WERI-Rb-1 (cell line): ENCODE data around the gene IDE.

Experiments
- DNase-seq: peaks from one replicate; pipeline ENCODE4 v3.0.0-alpha.2; 2020
- H3K27ac ChIP-seq: fragments of 250-450 bp; sonication (Bioruptor Pico); 2 replicates; pipeline ENCODE4 v1.5.1; 2020; ENCODE audit warnings: mild to moderate bottlenecking, moderate library complexity
- H3K27me3 ChIP-seq: fragments of 250-450 bp; sonication (Bioruptor Pico); 2 replicates; pipeline ENCODE4 v1.5.1; 2021; ENCODE audit warnings: mild to moderate bottlenecking, low read depth, moderate library complexity; ENCODE audit not compliant: insufficient read depth, severe bottlenecking
- H3K36me3 ChIP-seq: fragments of 250-450 bp; sonication (Bioruptor Pico); 2 replicates; pipeline ENCODE4 v1.5.1; 2020; ENCODE audit warnings: mild to moderate bottlenecking, moderate library complexity
- H3K4me3 ChIP-seq: 2 replicates; pipeline ENCODE4 v1.5.1; 2011; ENCODE audit warnings: low read depth, mild to moderate bottlenecking, control low read depth, low read length
- H3K9me3 ChIP-seq: fragments of 250-450 bp; sonication (Bioruptor Pico); 2 replicates; pipeline ENCODE4 v1.5.1; 2021; ENCODE audit warnings: mild to moderate bottlenecking, moderate library complexity; ENCODE audit not compliant: severe bottlenecking
- TF ChIP-seq, protein P1 (sequence below): IDR thresholded peaks from 2 replicates; pipeline ENCODE4 v1.5.1; 2011; ENCODE audit warnings: low read depth, mild to moderate bottlenecking, control low read depth, inconsistent platforms, low read length

Gene IDE

DNA sequence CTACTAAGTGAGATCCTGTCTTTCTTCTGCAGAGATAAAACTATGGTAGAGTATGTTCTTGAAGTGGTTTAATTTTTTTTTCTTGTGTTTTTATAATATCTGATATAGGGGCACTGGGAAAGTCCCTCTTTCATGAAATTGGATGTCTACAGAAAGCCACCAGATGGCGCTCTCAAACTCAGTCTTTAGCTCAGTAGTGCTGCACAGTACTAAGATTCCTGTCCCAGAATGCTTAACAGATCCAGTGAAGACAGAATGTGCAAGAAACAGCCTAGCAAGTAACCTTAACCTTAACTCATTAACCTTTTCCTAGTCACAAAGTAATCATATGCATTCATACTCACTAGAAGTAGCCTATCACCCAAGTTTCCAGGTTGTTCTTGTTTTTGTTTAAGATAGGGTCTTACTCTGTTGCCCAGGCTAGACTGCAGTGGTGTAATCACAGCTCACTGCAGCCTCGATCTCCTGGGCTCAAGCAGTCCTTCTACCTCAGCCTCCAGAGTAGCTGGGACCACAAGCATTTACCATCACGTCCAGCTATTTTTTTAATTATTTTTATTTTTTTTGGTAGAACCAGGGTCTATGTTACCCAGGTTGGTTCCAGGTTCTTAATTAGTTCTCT lies 56.7 kb downstream of the IDE start:
- Histone ChIP-seq H3K9me3 (no peaks in the 10 kb centered on the region), H3K27me3 (no peaks in the 10 kb centered on the region), H3K36me3 (peaks cover 7% of the 10 kb centered on the region; the same call in 1 of the 2 replicates), H3K27ac (no peak overlapping the region), H3K4me3 (no peak overlapping the region)
- TF ChIP-seq, protein P1, sequence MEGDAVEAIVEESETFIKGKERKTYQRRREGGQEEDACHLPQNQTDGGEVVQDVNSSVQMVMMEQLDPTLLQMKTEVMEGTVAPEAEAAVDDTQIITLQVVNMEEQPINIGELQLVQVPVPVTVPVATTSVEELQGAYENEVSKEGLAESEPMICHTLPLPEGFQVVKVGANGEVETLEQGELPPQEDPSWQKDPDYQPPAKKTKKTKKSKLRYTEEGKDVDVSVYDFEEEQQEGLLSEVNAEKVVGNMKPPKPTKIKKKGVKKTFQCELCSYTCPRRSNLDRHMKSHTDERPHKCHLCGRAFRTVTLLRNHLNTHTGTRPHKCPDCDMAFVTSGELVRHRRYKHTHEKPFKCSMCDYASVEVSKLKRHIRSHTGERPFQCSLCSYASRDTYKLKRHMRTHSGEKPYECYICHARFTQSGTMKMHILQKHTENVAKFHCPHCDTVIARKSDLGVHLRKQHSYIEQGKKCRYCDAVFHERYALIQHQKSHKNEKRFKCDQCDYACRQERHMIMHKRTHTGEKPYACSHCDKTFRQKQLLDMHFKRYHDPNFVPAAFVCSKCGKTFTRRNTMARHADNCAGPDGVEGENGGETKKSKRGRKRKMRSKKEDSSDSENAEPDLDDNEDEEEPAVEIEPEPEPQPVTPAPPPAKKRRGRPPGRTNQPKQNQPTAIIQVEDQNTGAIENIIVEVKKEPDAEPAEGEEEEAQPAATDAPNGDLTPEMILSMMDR = peak; percentile 65
- peak; percentile 63 for DNase-seq

DNA sequence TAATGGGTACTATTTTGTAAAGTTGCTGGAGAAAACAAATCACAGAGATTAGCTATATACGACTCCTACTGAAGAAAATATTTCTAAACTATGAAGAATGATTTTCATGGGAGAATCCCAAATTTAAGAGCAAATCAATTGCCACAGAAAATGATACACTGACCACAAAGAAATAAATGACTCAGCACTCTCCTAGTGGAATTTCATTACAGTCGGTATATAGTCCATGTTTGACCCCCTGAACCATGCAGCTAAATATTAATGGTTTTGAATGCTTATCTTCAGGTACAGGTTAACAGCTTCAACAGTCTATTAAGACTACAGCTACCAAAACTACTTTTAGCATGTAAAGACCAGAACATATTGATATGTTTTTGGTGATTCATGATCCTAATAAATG lies 65.0 kb downstream of the IDE start:
- Histone ChIP-seq H3K27ac (no peak overlapping the region), H3K36me3 (peaks cover 45% of the 10 kb centered on the region), H3K27me3 (no peaks in the 10 kb centered on the region), H3K4me3 (no peak overlapping the region), H3K9me3 (no peaks in the 10 kb centered on the region)
- no peak for DNase-seq
- TF ChIP-seq, protein P1 = no peak

DNA sequence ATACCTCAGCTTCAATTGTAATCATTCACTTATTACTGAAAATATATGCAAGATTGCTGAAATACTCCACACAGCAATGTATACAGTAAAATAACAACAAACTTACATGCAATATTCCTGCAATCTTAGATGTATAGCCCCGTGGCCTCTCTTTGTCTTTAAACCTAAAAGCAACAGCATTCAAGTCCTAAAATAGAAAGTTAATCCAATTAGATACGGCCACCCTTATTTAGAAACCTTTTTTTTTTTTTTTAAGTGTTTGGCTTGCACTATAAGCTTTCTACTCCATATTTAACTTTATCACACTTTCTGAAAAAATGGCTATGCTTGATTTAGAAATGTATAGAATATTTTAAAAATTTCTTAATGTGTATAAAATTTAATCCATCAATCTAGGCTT lies 67.6 kb downstream of the IDE start:
- TF ChIP-seq, protein P1 = no peak
- Histone ChIP-seq H3K27ac (no peak overlapping the region), H3K36me3 (peaks cover 40% of the 10 kb centered on the region), H3K27me3 (no peaks in the 10 kb centered on the region), H3K9me3 (no peaks in the 10 kb centered on the region), H3K4me3 (no peak overlapping the region)
- DNase-seq = no peak

DNA sequence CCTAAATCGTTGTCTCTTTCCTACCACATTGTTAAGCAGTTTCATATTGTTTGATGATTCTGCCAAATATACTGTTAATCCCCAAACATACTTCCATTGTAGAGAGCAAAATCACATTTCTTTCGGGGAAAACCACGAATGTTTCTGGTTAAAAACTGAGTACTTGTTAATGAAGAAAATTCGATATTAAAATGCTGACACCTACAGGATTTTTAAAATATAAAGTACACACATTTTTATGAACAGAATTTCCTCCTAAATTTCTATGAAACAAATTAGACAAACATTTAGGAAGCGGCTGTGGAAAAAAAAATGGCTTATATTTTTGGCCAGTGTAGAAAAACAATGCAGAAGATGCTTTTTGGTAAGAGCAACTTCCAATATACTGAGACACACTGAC lies 68.8 kb downstream of the IDE start:
- no peak overlapping the region for H3K4me3 ChIP-seq
- H3K36me3 ChIP-seq = peaks cover 37% of the 10 kb centered on the region
- DNase-seq = no peak
- H3K9me3 ChIP-seq = no peaks in the 10 kb centered on the region
- TF ChIP-seq, protein P1 = no peak
- no peak overlapping the region for H3K27ac ChIP-seq
- no peaks in the 10 kb centered on the region for H3K27me3 ChIP-seq

DNA sequence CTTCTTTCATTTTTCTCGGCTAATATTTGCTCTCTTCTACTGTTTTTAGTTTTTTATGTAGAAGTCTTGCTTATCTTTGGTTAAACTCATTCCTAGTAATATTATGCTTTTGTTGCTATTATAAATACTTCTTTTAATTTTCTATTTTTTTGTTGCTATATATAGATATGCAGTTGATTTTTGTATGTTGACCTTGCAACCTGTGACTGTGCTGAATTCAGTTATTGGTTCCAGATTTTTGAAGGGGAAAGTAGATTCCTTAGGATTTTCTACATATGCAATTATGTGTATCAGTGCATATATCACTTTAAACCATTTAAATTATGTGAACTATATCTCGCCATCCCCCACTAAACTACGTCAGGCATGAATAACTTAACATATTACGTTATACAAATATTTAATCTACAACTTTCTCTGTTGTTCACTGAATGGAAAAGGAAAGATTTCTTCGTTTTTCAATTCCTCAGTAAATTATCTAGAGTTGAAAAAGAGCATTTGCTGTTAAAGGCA lies 71.5 kb downstream of the IDE start:
- TF ChIP-seq, protein P1 = no peak
- DNase-seq = no peak
- Histone ChIP-seq H3K4me3 (no peak overlapping the region), H3K27ac (no peak overlapping the region), H3K9me3 (no peaks in the 10 kb centered on the region), H3K36me3 (peaks cover 21% of the 10 kb centered on the region), H3K27me3 (no peaks in the 10 kb centered on the region)

DNA sequence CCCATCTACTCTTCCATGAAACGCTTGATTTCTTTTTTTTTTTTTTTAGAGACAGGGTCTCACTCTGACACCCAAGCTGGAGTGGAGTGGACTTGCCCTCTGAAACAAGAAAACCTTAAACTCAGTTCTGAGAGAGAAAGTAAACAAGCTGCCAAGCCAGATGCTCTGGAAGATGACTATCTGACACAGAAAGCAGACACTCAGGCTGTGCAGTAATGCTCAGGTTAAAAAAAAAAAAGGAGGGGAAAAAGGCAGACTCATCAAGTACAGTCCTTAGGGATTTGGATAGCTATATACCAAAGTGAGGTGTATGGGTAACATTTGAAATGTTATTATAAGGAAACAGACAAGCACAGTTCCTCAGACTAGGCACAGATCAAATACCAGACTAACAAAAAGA lies 80.5 kb downstream of the IDE start:
- H3K4me3 ChIP-seq = no peak overlapping the region
- H3K36me3 ChIP-seq = peaks cover 34% of the 10 kb centered on the region
- no peak overlapping the region for H3K27ac ChIP-seq
- TF ChIP-seq, protein P1 = no peak
- no peak for DNase-seq
- no peaks in the 10 kb centered on the region for H3K9me3 ChIP-seq
- no peaks in the 10 kb centered on the region for H3K27me3 ChIP-seq
